ENCODE results near the gene SERPINI1.

Gene SERPINI1

GRCh38 chr3:167710552-167710951, 25.0 kb upstream of the SERPINI1 start:
- no peak for TF ChIP-seq CTCF (conservative IDR thresholded peaks at IDR 0.05; ENCODE audit: low read depth, low read length)
- H3K4me3 ChIP-seq (ENCODE audit: low read depth, low read length) = no peak overlapping the region
- DNase-seq (ENCODE audit: low read depth) = no peak

GRCh38 chr3:167711439-167711838, 24.1 kb upstream of the SERPINI1 start:
- H3K4me3 ChIP-seq (ENCODE audit: low read depth, low read length) = no peak overlapping the region
- no peak for DNase-seq (ENCODE audit: low read depth)

GRCh38 chr3:167712445-167712844, 23.1 kb upstream of the SERPINI1 start:
- H3K4me3 ChIP-seq (ENCODE audit: low read depth, low read length) = no peak overlapping the region
- DNase-seq (ENCODE audit: low read depth) = no peak
- TF ChIP-seq CTCF (conservative IDR thresholded peaks at IDR 0.05; ENCODE audit: low read depth, low read length) = no peak

More at GRCh38 chr3:167711439-167711838, 24.1 kb upstream of the SERPINI1 start:
- TF ChIP-seq CTCF (conservative IDR thresholded peaks at IDR 0.05; ENCODE audit: low read depth, low read length) = no peak

- DNase-seq (ENCODE audit: low read depth) = no peak
- no peak overlapping the region for H3K4me3 ChIP-seq (ENCODE audit: low read depth, low read length)
- TF ChIP-seq CTCF (conservative IDR thresholded peaks at IDR 0.05; ENCODE audit: low read depth, low read length) = no peak
These were observed 20.6 kb upstream of the SERPINI1 start for GRCh38 chr3:167714871-167715270.

GRCh38 chr3:167716920-167717319, 18.6 kb upstream of the SERPINI1 start:
- TF ChIP-seq CTCF (conservative IDR thresholded peaks at IDR 0.05; ENCODE audit: low read depth, low read length) = no peak
- H3K4me3 ChIP-seq (ENCODE audit: low read depth, low read length) = no peak overlapping the region
- DNase-seq (ENCODE audit: low read depth) = no peak

- no peak for TF ChIP-seq CTCF (conservative IDR thresholded peaks at IDR 0.05; ENCODE audit: low read depth, low read length)
- H3K4me3 ChIP-seq (ENCODE audit: low read depth, low read length) = no peak overlapping the region
- DNase-seq (ENCODE audit: low read depth) = no peak
These were observed 16.9 kb upstream of the SERPINI1 start for GRCh38 chr3:167718582-167718981.

- no peak for TF ChIP-seq CTCF (conservative IDR thresholded peaks at IDR 0.05; ENCODE audit: low read depth, low read length)
- no peak overlapping the region for H3K4me3 ChIP-seq (ENCODE audit: low read depth, low read length)
- DNase-seq (ENCODE audit: low read depth) = no peak
These were observed 12.5 kb upstream of the SERPINI1 start for GRCh38 chr3:167723025-167723512.

Data from choroid plexus epithelial cell (primary cell).